Right forelimb (tissue), 1 donor: Measurements from ENCODE around the gene FBP1.

Experiments used
- DNase-seq: peaks from one replicate; pipeline ENCODE4 v3.0.0-alpha.2; 2018

The FBP1 gene

DNA sequence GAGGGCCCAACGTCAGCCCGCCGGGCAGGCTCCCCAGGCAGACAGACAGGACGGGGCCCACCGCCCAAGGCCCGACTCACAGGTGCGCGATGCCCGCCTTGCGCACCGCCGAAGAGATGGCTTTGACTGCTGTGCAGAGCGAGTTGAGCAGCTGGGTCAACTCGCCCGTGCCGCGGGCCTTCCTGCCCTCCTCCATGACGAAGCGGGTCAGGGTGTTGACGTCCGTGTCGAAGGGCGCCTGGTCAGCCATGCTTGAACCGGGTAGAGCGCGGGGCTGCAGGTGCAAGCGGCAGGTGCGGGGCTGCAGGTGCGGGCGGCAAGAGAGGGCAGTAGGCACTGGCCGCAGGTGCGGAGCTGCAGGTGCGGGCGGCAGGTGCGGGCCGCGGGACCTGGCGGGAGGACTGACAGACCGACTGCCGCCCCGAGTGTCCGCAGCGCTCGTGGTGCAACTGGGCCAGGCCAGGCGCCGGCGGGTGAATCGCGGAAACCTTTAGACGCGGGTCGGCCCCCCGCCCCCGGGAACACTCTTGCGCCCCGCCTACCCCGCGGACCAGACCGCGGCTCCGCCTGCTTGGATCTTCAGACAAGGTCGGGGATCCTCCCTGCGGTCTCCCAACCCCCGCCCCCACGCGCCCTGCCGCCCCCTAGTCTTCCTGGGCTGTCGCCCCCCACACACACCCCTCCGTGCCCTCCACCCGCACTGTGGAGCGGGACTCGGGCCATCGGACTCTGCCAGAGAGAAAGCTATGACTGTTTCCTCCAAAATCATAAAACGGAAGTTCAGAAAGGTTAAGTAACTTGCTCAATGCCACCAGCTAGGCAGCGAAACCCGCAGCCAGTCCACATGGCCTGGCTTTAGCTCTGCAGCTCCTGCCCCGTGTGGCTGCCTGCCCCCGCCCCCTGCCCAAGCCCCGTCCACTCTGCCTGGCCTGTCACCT, at the start of gene FBP1:
Gene FBP1 (minus strand): TSS at position 458 of the 938 bp plus-strand sequence. CDS start 208 bp downstream, at position 250.
- peak; percentile 57 for DNase-seq

GRCh38 chr9:94687451-94687850, 48.1 kb upstream of the FBP1 start:
- DNase-seq: no peak

GRCh38 chr9:94685359-94685758, 46.0 kb upstream of the FBP1 start:
- no peak for DNase-seq

DNA sequence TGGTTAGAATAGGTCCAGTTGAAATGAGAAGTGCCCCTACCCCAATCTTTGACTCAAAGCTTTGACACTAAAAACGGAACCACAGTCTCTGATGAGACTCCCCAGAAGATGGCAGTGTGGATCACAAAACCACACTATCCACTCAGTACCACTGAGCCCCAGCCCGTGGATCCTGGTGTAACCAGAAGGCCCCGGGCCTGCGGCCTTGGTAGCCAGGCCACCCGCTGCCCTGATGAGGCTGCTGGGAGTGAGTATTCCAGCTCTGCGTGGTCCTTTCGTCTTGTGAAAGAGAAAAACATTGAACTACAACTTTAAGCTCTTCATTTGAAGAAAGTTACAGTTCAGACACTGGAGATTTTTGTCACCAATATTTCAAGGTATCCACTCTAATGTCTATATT, 42.2 kb upstream of the FBP1 start:
- DNase-seq: peak; percentile 80

DNA sequence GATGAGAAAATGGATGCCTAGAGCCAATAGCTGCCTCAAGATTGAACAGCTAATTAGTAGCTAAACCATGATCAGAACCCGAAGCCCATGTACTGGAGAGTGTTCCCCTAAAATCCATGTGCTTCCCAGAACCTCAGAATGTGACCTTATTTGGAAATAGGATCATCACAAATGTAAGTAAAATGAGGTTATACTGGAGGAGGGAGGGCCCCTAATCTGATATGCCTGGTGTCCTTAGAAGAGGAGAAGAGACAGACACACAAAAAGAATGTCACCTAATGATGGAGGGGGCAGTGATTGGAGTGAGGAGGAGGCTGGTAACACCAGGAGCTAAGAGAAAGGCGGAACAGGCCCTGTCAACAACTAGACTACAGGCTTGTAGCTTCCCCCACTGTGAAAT, 41.3 kb upstream of the FBP1 start:
- DNase-seq: no peak

- DNase-seq: no peak
Measured at GRCh38 chr9:94680020-94680419, 40.7 kb upstream of the FBP1 start.

GRCh38 chr9:94679587-94679986, 40.3 kb upstream of the FBP1 start:
- DNase-seq: no peak

DNA sequence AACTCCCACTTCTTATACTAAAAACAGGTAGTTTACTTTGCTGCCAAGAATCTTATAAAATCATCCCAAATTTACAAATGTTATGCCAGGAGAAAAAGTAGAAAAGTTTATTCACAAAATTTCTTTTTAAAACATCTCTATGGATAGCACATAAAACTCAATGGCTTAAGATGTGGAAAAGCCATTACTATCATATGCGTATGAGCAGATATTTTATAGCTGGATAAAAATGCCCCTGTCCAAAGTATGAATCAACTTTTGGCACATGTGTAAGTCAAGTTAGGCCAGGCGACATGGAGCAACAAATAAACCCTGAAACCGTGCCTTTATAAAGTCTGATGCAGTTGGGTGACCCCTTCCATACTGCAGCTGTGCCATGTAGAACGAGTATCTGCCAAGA, 38.6 kb upstream of the FBP1 start:
- no peak for DNase-seq

DNA sequence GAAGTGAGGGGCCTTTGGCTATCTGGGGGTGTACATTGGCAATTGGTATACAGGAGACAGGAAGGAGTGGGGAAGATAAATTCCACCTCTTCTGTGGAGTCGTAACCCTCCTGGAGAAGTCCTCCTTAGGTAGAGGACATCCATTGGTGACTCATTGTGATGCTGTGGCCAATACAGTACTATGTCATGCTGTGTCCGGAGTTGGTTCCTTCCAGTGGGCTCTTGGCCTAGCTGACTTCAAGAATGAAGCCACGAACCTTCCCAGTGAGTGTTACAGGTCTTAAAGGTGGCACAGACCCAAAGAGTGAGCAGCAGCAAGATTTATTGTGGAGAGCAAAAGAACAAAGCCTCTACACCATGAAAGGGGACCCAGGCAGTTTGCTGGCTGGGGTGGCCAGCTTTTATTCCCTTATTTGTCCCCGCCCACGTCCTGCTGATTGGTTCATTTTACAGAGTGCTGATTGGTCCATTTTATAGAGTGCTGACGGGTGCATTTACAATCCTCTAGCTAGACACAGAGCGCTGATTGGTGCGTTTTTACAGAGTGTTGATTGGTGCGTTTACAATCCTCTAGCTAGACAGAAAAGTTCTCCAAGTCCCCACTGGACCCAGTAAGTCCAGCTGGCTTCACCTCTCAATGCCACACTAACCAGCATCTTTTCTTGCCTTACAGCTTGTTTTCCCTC, 37.3 kb upstream of the FBP1 start:
- DNase-seq: no peak

GRCh38 chr9:94675008-94675881, 35.9 kb upstream of the FBP1 start:
- DNase-seq: peak; percentile 60

GRCh38 chr9:94672811-94673487, 33.6 kb upstream of the FBP1 start:
- no peak for DNase-seq

GRCh38 chr9:94668928-94669729, 29.8 kb upstream of the FBP1 start:
- DNase-seq: peak; percentile 46

DNA sequence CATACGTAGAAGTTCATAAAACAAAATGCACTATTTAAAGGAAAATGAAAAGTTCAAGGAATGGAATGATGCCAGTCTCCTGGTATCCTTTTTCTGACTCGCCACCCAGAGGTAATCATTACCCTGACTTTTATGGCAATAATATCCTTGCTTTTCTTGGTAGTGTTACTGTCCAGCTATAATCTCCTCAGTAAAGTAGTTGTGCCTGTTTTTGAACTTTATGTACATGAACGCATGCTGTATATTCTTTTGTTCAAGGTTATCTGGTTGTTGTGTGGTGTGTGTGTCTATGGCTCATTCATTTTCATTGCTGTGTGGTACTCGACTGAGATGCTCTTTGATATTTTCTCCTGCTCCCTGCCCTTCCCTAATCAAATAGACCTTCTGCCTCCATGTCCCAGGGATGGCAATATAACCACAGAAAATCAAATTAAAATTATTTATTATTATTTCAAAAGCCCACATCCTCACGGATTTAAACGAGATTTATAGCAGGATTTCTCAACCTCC, 29.2 kb upstream of the FBP1 start:
- DNase-seq: no peak

GRCh38 chr9:94666364-94667099, 27.2 kb upstream of the FBP1 start:
- peak; percentile 34 for DNase-seq

DNA sequence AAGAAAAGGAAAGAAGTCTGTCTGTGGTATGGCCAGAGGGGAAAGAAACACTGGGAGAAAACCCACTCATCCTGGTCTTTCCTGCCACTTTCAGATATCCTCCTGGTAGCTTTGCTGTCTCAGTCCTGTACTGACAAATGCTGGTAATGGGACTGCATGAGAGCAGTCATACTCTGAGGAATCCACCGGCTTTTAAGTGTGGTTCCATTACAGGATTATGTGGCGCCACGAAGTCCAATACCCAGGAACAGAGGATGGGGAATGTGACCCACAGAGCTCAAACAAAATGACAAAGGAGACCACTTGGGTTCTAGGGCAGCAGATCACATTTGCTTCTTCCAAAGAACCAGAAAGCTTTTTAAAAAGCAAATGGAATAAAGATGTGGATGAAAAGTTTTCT, 26.3 kb upstream of the FBP1 start:
- no peak for DNase-seq

DNA sequence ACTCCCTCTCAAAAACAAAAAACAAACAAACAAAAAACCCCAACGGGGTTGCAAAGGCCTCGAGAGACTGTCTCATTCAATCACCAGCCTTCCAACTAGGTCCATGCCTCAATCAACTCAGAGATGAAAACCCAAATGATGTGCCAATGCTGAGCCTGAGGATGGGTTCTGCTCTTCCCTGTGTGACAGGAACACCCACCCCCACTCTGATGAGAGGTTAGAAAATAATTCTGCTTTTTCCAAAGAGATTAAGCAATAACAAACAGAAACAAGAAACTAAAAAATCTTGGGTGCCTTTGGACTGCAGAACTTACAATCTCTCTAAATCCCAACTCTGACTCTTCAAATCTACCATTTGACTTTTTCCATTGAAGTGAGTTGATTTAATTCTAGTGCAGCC, 25.5 kb upstream of the FBP1 start:
- no peak for DNase-seq

- DNase-seq: no peak
Measured at GRCh38 chr9:94663640-94664039, 24.3 kb upstream of the FBP1 start.

GRCh38 chr9:94663140-94663539, 23.8 kb upstream of the FBP1 start:
- no peak for DNase-seq

DNA sequence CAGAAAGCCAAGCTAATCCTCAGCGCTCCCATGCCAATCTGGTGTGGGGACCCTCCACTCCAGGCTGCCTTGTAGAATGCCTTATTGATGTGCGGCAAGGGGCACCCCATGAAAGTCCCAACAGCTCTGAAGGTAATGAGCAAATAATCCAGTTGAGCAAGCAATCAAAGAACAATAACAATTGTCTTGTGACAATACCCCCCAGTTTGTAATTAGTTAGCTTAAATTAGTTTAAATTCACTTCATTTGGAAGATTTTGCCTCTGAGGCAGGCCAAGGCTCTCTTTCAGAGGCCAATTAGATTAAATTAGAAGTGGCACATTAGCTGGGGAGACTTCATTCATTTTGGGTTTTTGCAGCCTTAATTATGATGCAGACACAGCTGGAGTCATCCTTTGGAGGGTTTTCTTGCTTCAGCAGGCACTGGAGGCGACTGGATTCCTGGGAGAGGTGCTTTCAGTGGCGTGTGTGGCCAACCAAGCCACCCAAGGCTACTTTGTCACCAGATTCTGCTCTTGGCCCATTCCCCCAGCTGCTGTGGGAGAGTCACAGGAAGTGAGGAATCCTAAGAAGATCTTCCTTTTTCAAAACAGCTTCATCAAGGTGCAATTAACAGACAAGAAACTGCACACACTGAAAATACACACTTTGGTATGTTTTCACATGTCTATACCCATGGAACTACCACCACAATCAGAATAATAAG, 17.9 kb upstream of the FBP1 start:
- no peak for DNase-seq

DNA sequence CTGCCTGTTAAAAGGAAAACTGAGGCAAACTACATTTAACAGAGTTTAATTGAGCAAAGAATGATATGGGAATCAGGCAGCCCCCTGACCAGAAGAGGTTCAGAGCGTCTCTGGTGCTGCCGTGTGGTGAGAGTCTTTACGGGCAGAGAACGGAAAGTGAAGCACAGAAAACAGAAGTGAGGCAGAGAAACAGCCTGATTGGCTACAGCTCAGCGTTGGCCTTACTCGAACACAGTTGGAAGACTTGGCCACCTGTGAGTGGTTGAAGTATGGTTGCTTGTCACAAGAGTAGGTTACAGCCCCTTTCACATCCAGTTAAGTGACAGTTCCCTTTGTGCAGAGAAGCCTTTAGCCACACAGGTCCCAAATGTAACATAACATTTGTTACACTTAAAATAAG, 16.9 kb upstream of the FBP1 start:
- DNase-seq: peak; percentile 72
